DOHH2 (cell line): ENCODE data around the gene FAAP20.

Source experiments
- EZH2phosphoT487 ChIP-seq: fragments of 200-600 bp; sonication (generic); IDR thresholded peaks from 2 replicates; pipeline ENCODE4 v1.6.1; 2017; ENCODE audit warnings: borderline replicate concordance, mild to moderate bottlenecking, antibody characterized with exemption, low read length, moderate library complexity, mixed read lengths
- TF ChIP-seq, protein P1 (sequence below): fragments of 200-600 bp; sonication (generic); IDR thresholded peaks from one replicate; pipeline ENCODE4 v1.5.1; 2014; ENCODE audit warnings: antibody characterized with exemption, mild to moderate bottlenecking, low read depth, low read length; ENCODE audit not compliant: poor library complexity, severe bottlenecking

DNA sequence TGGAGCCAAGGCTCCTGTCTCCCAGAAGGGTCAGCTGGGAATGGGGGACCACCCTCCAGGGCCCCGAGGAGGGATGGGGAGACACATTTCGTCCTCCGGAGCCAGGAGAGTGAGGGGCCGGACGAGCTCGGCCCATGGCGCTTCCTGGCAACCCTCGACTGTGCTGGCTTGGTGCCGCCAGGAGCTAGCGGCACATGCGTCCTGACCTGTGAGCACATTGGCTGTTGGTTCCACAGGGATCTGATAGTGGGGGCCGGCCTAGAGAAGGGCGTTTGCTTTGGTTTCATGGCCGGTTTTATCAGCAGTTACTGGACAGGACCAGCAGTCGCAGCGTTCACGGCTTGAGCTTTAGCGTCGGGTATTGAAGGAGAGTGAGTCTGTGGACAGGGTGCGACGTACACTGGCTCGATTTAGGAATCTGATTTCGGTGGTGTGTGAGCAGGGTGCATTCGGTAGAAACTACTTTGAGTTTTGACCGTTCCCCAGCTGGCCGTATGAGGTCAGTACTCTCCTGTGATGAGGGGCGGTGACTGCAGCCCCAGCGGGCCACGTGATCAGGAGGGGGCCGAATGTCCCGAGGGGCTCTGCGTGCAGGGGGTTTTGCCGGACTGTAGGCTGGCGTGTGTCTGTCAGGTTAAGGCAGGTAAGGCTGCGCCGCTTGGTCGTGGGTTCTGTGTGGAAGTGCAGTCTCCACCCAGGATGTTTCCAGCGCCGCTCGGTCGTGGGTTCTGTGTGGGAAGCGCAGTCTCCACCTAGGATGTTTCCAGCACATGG lies 18.7 kb downstream of the FAAP20 start:
- TF ChIP-seq, protein P1, sequence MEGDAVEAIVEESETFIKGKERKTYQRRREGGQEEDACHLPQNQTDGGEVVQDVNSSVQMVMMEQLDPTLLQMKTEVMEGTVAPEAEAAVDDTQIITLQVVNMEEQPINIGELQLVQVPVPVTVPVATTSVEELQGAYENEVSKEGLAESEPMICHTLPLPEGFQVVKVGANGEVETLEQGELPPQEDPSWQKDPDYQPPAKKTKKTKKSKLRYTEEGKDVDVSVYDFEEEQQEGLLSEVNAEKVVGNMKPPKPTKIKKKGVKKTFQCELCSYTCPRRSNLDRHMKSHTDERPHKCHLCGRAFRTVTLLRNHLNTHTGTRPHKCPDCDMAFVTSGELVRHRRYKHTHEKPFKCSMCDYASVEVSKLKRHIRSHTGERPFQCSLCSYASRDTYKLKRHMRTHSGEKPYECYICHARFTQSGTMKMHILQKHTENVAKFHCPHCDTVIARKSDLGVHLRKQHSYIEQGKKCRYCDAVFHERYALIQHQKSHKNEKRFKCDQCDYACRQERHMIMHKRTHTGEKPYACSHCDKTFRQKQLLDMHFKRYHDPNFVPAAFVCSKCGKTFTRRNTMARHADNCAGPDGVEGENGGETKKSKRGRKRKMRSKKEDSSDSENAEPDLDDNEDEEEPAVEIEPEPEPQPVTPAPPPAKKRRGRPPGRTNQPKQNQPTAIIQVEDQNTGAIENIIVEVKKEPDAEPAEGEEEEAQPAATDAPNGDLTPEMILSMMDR: no peak
- no peak for TF ChIP-seq EZH2phosphoT487
